ENCODE results near the gene GAB2.

DNA sequence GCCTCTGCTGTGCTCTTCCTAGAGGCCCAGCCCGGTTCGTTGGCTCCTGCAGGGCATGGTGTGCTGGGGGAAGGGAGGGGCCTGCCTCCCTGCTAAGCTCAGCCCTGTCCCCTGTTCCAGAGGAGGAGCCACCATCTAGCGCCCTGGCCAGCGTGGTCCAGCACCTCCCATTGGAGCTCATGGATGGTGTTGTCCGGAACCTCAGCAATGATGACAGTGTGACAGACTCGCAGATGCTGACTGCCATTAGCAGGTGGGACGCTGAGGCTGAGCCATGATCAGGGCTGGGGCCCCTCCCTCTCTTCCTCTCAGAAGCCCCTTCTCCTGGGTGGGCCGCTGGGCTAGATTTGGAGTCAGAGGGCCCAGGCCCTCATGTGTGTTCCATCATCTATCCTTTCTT lies 219.8 kb downstream of the GAB2 start:
- no peak for TF ChIP-seq POLR2A (IDR thresholded peaks at IDR 0.05)
- TF ChIP-seq, protein P1, sequence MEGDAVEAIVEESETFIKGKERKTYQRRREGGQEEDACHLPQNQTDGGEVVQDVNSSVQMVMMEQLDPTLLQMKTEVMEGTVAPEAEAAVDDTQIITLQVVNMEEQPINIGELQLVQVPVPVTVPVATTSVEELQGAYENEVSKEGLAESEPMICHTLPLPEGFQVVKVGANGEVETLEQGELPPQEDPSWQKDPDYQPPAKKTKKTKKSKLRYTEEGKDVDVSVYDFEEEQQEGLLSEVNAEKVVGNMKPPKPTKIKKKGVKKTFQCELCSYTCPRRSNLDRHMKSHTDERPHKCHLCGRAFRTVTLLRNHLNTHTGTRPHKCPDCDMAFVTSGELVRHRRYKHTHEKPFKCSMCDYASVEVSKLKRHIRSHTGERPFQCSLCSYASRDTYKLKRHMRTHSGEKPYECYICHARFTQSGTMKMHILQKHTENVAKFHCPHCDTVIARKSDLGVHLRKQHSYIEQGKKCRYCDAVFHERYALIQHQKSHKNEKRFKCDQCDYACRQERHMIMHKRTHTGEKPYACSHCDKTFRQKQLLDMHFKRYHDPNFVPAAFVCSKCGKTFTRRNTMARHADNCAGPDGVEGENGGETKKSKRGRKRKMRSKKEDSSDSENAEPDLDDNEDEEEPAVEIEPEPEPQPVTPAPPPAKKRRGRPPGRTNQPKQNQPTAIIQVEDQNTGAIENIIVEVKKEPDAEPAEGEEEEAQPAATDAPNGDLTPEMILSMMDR (IDR thresholded peaks at IDR 0.05): no peak
